ENCODE measurements around the gene FKBP15.

The FKBP15 gene

DNA sequence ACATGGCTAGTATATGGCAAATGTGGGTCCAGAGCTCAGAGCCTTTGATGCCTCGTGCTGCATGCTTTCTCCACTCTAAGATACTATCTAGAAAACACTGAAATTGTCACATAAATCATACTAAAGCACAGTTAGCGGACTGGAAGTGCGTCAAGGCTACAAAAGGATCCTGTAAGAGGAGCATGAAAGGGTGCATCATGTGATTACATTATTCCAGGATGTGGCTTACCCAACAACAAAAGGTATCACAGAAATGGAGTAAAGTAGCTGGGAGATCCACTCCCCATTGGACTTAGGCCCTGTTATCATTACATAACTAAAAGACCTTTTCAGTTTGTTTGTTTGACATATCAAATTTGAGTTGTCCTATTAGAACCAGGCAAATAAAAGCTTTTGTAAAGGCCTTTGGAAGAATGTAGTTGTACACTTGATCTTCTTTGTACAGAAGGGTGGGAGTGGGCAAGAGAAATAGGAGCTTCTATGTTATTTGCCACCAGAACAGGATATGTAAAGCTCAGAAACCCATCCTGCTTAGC is 7.1 kb upstream of the FKBP15 start:
- DNase-seq = no peak

DNA sequence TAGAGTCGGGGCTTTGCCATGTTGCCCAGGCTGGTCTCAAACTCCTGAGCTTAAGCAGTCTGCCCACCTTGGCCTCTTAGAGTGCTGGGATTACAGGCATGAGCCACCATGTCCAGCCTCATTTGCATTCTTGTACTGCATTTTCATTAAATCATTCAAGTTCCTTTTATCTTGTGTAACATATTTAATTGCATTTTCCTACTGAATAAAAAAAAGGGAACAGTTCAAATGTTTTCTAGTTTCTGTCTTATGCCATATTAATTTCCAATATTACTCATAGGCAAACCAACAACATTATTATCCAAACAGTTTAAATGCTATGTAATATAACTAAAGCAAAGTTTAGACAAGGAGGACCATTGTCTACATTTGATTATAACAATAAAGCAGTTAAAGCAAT is 6.4 kb upstream of the FKBP15 start:
- no peak for DNase-seq

GRCh38 chr9:113223963-113224362 is 2.9 kb upstream of the FKBP15 start:
- no peak for DNase-seq

DNA sequence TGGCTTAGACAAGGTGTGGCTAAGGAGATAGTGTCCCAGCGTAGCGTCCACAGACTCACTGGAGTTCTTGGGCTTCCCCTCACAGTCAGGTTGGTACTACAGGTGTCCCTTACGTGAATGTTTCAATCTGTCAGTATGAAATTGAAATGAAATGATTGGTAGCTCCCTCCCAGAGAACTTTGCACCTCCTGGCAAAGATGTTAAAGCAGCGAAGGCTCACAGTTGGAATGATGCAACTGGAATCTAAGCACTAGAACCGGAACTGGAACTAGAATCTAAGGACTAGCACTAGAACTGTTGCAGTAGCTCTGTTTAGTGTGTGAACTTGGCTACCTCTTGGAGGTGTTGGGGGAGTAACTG is 1.4 kb upstream of the FKBP15 start:
- no peak for DNase-seq

DNA sequence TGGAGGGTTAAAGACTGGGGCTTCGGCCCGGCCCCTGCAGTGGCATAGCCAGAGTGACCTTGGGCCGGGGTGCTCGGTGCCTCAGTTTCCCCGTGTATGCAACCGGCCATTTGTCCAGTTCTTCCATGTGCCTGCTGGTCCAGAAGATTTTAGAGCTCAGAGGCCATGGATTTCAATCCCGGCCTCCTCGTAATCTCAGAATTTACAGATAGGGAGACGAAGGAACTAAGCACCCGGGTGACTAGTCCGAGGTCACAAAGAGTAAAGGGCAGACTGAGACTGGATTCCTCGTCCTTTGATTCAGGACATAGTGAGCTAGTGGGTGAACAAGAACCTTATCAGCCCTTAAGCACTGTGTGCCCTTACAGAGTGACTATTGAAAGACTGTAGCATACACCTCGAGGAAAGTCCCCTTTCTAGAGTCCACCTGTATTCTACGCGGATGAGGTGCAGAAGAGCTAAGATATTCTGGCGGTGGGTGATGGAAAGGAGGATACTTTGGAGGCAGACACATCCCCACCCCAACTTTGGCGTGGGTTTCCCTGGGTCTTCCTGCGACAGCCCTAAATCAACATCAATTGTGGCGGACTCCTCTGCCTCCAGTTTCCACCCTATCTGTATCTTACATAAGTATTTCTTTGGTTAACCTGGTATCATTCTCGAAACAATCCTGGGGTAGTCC is 864 bp upstream of the FKBP15 start:
- DNase-seq = no peak

DNA sequence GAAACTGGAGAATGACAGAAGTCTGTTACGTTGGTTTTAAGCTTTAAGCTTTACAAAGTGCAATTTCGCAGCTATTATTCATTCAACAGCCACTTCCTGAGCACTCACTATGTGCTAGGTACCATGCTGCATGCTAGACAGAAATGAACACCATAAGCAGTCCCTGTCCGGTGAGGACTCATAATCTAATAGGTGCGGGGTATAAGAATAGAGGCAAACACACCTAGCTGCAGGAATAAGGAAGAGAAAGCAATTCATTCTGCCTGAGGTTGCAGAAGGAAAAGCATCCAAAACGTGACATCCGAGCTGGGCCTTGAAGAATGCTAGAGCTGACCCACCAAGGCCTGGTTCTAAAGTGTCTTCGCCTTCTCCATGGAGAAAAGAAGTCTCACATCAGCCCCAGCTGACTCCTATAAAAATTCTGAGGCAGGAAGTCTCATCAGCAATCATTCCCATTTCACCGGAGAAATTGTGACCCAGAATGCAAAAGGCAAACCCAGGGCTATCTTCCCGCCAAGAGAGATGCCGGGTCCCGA is 542 bp downstream of the FKBP15 start:
- DNase-seq = no peak

GRCh38 chr9:113219969-113220368 is 1.1 kb downstream of the FKBP15 start:
- no peak for DNase-seq

DNA sequence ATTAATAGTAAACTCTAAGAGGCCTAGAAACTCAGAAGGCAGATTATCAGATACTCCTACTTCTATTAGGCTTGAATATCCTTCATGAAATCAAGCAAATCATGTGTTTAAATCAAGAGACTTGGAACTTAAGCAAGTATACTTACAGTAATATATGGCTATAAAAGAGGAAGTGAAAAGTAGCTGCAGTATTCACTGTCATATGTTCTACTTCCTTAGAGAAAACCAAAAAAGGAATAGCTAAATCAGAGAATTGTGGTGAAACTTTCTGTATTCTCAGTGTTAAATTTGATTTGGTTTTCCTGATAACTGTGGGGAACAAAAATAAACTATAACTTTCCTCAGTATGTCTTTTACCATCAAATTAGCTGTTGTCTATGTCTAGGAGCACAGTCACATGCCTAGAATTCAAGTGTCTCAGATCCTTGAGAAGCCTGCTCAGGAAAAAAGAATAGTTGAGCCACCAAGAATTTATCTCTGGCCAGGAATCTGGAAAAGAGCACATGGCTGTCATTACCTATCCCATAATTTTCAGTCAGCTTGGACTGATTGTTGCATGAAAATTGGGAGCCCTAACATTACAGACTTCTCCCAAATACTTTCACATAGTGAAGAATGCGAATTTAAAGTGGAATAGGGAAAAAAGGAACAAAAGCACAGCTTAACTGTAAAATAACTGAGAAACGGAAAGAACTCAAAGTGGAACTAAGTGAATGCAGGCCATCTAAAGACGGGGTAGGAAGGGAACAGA is 1.7 kb downstream of the FKBP15 start:
- no peak for DNase-seq

DNA sequence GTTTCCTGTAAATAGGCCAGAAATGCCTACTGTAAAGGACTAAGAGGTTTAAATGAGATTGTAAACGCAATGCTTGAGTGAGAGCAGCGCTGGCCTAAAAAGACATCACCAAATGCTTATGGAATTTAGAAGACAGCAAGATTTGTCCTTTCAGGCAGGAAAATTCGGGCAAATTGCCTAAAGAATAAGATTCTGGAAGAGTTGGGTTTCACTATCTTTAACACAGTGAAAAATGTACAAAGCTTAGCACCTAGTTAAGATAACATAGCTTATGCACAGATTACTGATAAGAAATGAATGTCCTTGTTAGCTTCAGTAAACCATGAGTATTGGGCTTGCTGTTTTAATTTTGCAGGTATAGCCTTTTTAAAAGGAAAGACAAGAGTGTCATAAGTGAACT is 4.7 kb downstream of the FKBP15 start:
- DNase-seq = no peak

DNA sequence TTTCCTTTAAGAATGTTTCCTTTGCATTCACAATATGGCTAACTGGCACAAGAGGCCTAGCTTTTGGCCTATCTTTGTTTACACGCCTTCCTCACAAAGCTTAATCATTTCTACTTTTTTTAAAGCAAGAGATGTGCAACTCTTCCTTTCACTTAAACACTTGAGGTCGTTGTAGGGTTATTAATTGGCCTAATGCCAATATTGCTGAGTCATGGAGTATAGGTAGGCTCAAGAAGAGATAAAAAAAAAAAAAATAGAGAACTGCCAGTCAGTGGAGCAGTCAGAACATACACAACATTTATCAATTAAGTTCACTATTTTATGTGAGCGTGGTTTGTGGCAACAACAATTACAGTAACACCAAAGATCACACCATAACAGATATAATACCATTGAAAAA is 5.9 kb downstream of the FKBP15 start:
- DNase-seq = no peak

DNA sequence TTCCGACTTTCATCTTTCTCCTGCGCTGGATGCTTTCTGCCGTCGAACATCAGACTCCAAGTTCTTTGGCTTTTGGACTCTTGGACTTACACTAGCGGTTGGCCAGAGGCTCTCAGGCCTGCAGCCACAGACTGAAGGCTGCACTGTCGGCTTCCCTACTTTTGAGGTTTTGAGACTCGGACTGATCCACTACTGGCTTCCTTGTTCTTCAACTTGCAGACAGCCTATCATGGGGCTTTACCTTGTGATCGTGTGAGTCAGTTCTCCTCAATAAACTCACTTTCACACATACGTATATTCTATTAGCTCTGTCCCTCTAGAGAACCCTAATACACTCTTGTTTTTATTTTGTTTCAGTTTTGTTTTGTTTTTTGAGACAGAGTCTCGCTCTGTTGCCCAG is 10.3 kb downstream of the FKBP15 start:
- DNase-seq = no peak

DNA sequence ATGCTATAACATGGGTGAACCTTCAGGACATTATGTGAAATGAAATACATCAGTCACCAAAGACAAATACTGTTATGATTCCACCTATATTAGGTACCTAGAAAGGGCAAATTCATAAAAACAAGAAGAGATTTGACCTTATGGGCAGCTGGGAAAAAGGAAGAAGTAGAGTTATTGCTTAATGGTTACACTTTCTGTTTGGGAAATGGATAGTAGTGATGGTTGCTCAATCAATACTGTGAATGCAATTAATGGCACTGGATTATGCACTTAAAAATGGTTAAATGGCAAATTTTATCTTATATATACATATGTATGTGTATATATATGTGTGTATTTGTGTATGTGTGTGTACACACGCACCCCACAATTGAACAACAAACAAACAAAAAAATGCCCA is 15.2 kb downstream of the FKBP15 start:
- no peak for DNase-seq

DNA sequence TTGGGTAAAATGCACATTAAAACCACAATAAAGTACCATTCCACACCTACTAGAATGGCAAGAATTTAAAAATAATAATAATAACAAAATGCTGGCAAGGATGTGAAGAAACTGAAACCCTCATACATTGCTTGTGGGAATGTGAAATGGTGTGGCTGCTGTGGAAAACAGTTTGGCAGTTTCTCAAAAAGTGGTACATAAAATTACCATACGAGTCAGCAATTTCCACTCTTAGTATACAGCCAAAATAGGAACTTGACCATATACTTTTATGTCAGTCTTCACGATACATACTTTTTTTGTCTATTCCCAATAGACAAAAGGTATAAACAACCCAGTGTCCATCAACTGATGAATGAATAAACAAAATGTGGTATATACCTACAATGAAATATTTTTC is 15.6 kb downstream of the FKBP15 start:
- DNase-seq = no peak

- no peak for DNase-seq
Observed at GRCh38 chr9:113199683-113200329, 21.3 kb downstream of the FKBP15 start.

DNA sequence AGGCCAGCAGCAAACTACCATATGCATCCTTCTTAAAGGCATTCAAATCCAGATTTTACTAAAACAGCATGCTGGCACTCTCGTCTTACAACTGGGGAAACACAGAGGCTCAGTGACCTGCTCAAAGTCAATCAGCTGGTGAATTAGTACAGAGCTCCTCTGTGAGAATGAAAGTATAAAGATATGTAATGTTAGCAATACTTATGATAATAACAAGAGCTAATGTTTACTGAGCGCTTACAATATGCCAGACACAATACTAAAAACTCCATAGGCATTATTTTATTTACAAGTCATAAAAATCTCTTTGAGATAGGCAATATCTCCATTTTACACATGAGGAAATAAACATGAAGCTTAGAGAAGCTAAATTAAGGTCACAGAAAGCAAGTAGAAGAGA is 28.6 kb downstream of the FKBP15 start:
- DNase-seq = no peak

DNA sequence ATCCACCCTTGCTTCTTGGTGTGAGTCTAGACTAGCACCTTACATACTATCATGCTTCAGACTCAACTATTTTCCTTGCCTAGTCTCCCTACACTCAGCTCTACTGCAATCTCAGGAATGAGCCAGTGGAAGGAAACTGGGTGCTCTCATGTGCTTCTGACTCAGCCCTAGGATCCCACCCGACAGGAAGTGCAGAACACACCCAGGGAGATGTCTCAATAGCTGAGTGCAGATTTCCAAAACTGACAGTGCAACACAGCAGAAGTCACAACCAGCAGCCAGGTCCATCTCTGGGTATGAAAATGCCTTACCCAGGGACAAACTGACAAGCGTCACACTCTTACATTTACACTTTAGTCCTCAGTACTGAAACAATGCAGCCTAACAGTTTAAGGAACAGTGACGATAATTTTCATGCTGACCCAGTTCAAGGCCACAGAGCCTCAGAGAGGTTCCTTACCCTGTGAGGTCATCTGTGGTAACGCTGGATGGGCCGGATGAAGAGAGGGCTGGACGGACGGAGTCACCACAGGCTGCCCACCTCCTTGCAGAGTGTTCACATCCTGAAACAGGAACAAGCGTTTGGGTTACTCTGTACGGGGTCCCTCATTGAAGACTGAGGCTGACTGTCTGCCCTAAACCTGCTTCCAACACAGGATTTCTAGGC is 33.0 kb downstream of the FKBP15 start:
- no peak for DNase-seq

DNA sequence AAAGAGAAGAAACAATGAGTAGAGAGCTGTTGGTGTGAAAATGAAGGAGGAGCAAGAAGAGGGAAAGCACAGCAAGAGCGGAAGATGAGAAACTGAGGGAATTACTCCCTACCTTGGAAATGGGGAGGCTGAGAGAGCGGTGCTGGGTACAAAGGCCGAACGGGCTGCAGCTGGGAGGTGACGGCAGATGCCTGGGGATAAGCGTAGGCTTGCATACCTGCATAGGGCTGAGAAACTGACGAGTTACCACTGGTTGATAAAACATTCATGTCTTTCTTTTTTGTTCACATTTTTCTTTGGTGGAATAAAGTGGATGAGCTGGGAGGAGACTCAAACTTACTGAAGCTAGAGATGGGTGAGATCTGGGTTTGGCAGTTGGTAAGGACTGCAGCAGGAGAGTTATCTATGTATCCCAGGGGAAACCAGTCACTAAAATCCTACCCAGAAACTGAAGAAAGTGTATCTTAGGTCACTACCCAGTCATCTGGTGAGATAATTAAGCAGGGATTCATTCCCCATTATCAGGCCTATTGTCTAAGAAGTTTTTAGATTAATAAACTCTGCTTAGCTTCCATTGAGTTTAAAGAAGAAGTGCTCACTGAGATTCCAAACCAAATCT is 34.8 kb downstream of the FKBP15 start:
- DNase-seq = no peak

DNA sequence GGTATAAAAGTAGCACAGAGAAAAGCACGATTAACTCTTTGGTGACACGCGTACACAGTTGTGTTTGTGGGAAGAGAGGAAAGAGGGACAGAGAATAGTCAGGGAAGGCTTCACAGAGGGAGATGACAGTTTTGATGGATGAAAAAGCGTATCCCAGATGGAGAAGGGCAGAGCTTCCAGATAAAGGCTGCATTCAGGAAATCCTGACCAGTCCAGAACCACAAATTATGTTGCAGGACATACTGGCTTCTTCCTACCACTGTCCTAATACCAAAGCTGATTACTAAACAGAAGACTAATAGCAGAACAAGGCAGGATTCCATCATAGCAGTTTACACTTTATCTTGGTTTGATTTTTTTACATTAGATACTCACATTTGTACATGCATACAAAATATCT is 35.8 kb downstream of the FKBP15 start:
- DNase-seq = no peak

- no peak for DNase-seq
Observed at GRCh38 chr9:113184539-113184938, 36.5 kb downstream of the FKBP15 start.

- no peak for DNase-seq
Observed at GRCh38 chr9:113183956-113184488, 37.1 kb downstream of the FKBP15 start.

DNA sequence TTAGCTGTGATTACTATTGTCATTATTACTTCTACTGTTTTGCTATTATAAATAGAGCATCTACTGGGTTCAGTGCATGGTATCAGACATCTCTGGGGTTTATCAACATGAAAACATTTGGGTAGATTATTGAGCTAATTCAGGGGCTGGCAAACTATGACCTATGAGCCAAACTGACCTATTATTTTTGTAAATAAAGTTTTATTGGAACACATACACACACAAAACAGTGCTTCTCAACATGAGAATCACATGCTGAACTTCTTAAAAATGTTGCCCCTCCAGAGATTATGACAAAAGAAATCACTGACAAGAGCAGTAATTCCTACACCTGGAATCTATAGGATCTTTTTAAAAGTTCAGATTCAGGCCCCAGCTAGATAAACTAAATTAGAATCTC is 39.9 kb downstream of the FKBP15 start:
- no peak for DNase-seq

GRCh38 chr9:113179839-113180238 is 41.2 kb downstream of the FKBP15 start:
- DNase-seq = no peak

GRCh38 chr9:113178087-113178486 is 43.0 kb downstream of the FKBP15 start:
- DNase-seq = no peak

Data from NCI-H1694 (cell line).